ENCODE measurements around the gene HHEX. TPM values are rescaled to one million over a fixed set of nuclear protein-coding genes. Genes with fewer than 3 reads are reported as not detected.

The HHEX gene
- total and polyA plus RNA-seq, 2 of the 8 experiments (the other 6 are each of a cell fraction or from before 2014, with no cell fraction given): 0.56 to 1.5 TPM

DNA sequence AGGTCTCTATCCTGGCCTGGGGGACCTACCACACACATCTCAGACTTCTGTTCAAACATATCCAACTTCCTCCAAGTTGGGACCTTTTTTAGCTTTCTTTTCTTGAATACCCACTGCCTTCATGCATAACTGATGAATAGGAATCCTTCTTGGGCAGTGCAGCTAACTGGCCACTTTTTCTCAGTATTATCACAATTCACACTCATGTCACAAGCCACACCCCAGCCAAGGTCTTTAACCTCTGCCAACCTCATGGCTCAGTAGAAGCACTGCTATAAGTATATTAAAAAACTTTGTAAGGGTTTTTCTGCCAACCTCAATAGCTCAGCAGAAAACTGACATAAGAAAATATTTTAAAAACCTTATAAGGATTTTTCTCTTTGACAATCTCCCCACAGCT, 44.5 kb downstream of the HHEX start:
- CTCF ChIA-PET (ENCODE audit: partially characterized antibody): interaction anchor here (1.2 kb wide), 1 partner anchor 21 kb away, joined by 3 read pairs; no protein-coding TSS in a partner anchor
- Histone ChIP-seq H3K23me2 (ENCODE audit: low read depth, low read length) (no peaks in the 10 kb centered on the region), H2AFZ (ENCODE audit: low read length) (no peak overlapping the region), H3K27ac (ENCODE audit: low read depth, low read length) (no peak overlapping the region), H3K56ac (replicated peaks; ENCODE audit: insufficient read length, low read depth, low read length) (no peak overlapping the region), H2BK20ac (ENCODE audit: low read length) (no peak overlapping the region), H3K9me3 (ENCODE audit: insufficient read depth in 2 of 2, low read depth in 1 of 2, low read length in 1 of 2) (no peaks in the 10 kb centered on the region), H4K8ac (ENCODE audit: extremely low read depth, insufficient read depth, low read length) (no peak overlapping the region), H3K23ac (ENCODE audit: insufficient read length) (no peak overlapping the region), H4K5ac (ENCODE audit: insufficient read length, low read depth, low read length) (no peak overlapping the region), H3K9ac (replicated peaks in 1 of 4; ENCODE audit: extremely low read depth in 1 of 4, low read depth in 3 of 4, low read length in 3 of 4) (no peak overlapping the region), H3K4me3 (ENCODE audit: extremely low read depth in 1 of 4, insufficient read depth in 2 of 4, low read depth in 3 of 4, low read length in 4 of 4) (no peak overlapping the region), H3K4ac (replicated peaks; ENCODE audit: insufficient read length, low read depth, low read length) (no peak overlapping the region), H3K27me3 (replicated peaks in 1 of 4; ENCODE audit: control insufficient read depth in 3 of 4, extremely low read depth in 1 of 4, insufficient read depth in 3 of 4, low read length in 3 of 4) (no peaks in the 10 kb centered on the region), H3K4me1 (replicated peaks in 1 of 4; ENCODE audit: control insufficient read depth in 3 of 4, insufficient read depth in 4 of 4, low read length in 3 of 4) (no peaks in the 10 kb centered on the region), H2AK5ac (ENCODE audit: low read depth, low read length) (no peak overlapping the region), H4K91ac (replicated peaks; ENCODE audit: insufficient read length, low read length) (no peak overlapping the region), H3K36me3 (ENCODE audit: control insufficient read depth in 2 of 4, insufficient read depth in 4 of 4, low read length in 3 of 4) (no peaks in the 10 kb centered on the region), H3K4me2 (ENCODE audit: insufficient read depth in 1 of 2, low read depth in 2 of 2, low read length in 2 of 2) (no peak overlapping the region), H2BK5ac (ENCODE audit: low read depth, low read length) (no peak overlapping the region), H2BK120ac (replicated peaks; ENCODE audit: low read depth, low read length) (no peak overlapping the region), H2BK12ac (ENCODE audit: low read depth, low read length) (no peak overlapping the region), H3K79me1 (ENCODE audit: low read depth, low read length) (no peaks in the 10 kb centered on the region), H3K18ac (ENCODE audit: extremely low read depth, low read length) (no peak overlapping the region), H2BK15ac (ENCODE audit: low read length) (no peak overlapping the region), H4K20me1 (replicated peaks in 1 of 2; ENCODE audit: control insufficient read depth in 1 of 2, insufficient read depth in 2 of 2, low read length in 2 of 2) (no peaks in the 10 kb centered on the region), H3K14ac (ENCODE audit: insufficient read length) (no peak overlapping the region), H3K79me2 (ENCODE audit: control insufficient read depth in 1 of 2, insufficient read depth in 2 of 2, low read length in 2 of 2) (no peaks in the 10 kb centered on the region)
- TF ChIP-seq, protein P1, sequence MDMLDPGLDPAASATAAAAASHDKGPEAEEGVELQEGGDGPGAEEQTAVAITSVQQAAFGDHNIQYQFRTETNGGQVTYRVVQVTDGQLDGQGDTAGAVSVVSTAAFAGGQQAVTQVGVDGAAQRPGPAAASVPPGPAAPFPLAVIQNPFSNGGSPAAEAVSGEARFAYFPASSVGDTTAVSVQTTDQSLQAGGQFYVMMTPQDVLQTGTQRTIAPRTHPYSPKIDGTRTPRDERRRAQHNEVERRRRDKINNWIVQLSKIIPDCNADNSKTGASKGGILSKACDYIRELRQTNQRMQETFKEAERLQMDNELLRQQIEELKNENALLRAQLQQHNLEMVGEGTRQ (IDR thresholded peaks at IDR 0.05; ENCODE audit: low read length): no peak
- TF ChIP-seq SIN3A (conservative IDR thresholded peaks at IDR 0.05 in 1 of 2, IDR thresholded peaks at IDR 0.05 in 1 of 2; ENCODE audit: low read depth in 1 of 2, low read length in 2 of 2): no peak
- TF ChIP-seq, protein P2, sequence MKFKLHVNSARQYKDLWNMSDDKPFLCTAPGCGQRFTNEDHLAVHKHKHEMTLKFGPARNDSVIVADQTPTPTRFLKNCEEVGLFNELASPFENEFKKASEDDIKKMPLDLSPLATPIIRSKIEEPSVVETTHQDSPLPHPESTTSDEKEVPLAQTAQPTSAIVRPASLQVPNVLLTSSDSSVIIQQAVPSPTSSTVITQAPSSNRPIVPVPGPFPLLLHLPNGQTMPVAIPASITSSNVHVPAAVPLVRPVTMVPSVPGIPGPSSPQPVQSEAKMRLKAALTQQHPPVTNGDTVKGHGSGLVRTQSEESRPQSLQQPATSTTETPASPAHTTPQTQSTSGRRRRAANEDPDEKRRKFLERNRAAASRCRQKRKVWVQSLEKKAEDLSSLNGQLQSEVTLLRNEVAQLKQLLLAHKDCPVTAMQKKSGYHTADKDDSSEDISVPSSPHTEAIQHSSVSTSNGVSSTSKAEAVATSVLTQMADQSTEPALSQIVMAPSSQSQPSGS (IDR thresholded peaks at IDR 0.05; ENCODE audit: low read length): no peak
- no peak for TF ChIP-seq CHD2 (IDR thresholded peaks at IDR 0.05; ENCODE audit: low read length)
- no peak for TF ChIP-seq SP2 (IDR thresholded peaks at IDR 0.05; ENCODE audit: low read length)
- no peak for TF ChIP-seq SP1 (IDR thresholded peaks at IDR 0.05; ENCODE audit: low read depth, low read length)
- TF ChIP-seq TAF7 (optimal IDR thresholded peaks at IDR 0.05; ENCODE audit: borderline replicate concordance, low read depth, low read length): no peak
- TF ChIP-seq HDAC2 (IDR thresholded peaks at IDR 0.05; ENCODE audit: borderline replicate concordance in 1 of 2, low read depth in 2 of 2, low read length in 2 of 2): no peak
- no peak for TF ChIP-seq YY1 (IDR thresholded peaks at IDR 0.05; ENCODE audit: low read depth, low read length)
- TF ChIP-seq CREB1 (IDR thresholded peaks at IDR 0.05): no peak
- no peak for TF ChIP-seq TEAD4 (IDR thresholded peaks at IDR 0.05; ENCODE audit: low read depth, low read length)
- TF ChIP-seq POLR2AphosphoS5 (IDR thresholded peaks at IDR 0.05; ENCODE audit: low read depth, low read length): no peak
- no peak for TF ChIP-seq JUN (IDR thresholded peaks at IDR 0.05; ENCODE audit: low read depth, low read length)
- DNase-seq (ENCODE audit: low read depth in 1 of 2, low spot score in 2 of 2): no peak
- no peak for FAIRE-seq
- POLR2A ChIA-PET (ENCODE audit: partially characterized antibody): no interaction called here

Data from H1 (cell line).